GM03348 (cell line): ENCODE measurements around the gene MPND.

Source experiments
- DNase-seq: peaks from one replicate; pipeline ENCODE4 v3.0.0; 2012; ENCODE audit warnings: low spot score

The MPND gene

GRCh38 chr19:4343370-4344307 lies at the start of gene MPND:
Gene MPND (plus strand): TSS chr19:4343562. CDS start chr19:4343594, 32 bp downstream.
- peak; percentile 96 for DNase-seq

GRCh38 chr19:4294389-4294788 lies 49.0 kb upstream of the MPND start:
- DNase-seq: no peak

- DNase-seq: no peak
Observed at GRCh38 chr19:4295972-4296771, 47.2 kb upstream of the MPND start.

- DNase-seq: no peak
Observed at GRCh38 chr19:4297901-4298809, 45.2 kb upstream of the MPND start.

- no peak for DNase-seq
Observed at GRCh38 chr19:4298810-4299550, 44.4 kb upstream of the MPND start.

- no peak for DNase-seq
Observed at GRCh38 chr19:4300589-4300988, 42.8 kb upstream of the MPND start.

GRCh38 chr19:4301590-4302242 lies 41.6 kb upstream of the MPND start:
- no peak for DNase-seq

- no peak for DNase-seq
Observed at GRCh38 chr19:4302243-4302640, 41.1 kb upstream of the MPND start, which contains the start of gene TMIGD2. Gene TMIGD2 (minus strand): TSS chr19:4302389. CDS start chr19:4302385, 4 bp downstream.

GRCh38 chr19:4303819-4304537 lies 39.4 kb upstream of the MPND start:
- no peak for DNase-seq

- DNase-seq: peak; percentile 95
Observed at GRCh38 chr19:4304538-4305256, 38.7 kb upstream of the MPND start, which contains the start of gene FSD1. Gene FSD1 (plus strand): TSS chr19:4304598. CDS start chr19:4304747, 149 bp downstream.

- DNase-seq: no peak
Observed at GRCh38 chr19:4305257-4305612, 38.1 kb upstream of the MPND start.

- no peak for DNase-seq
Observed at GRCh38 chr19:4305659-4306058, 37.7 kb upstream of the MPND start.

- no peak for DNase-seq
Observed at GRCh38 chr19:4310247-4311121, 32.9 kb upstream of the MPND start.

- no peak for DNase-seq
Observed at GRCh38 chr19:4313847-4314490, 29.4 kb upstream of the MPND start.

GRCh38 chr19:4316956-4317355 lies 26.4 kb upstream of the MPND start:
- no peak for DNase-seq

GRCh38 chr19:4318460-4318859 lies 24.9 kb upstream of the MPND start:
- no peak for DNase-seq

GRCh38 chr19:4319067-4319718 lies 24.2 kb upstream of the MPND start:
- DNase-seq: no peak
